Keratinocyte (primary cell): ENCODE measurements around the gene GPC1.

ENCODE experiments used
- CTCF ChIP-seq, 3 experiments: IDR thresholded peaks in 1 of 3; conservative IDR thresholded peaks in 1 of 3; optimal IDR thresholded peaks in 1 of 3; 2 replicates in 2 of 3; 3 replicates in 1 of 3; pipeline versions ENCODE3 to v1.5.1; 2011; ENCODE audit warnings: low read length in 3 of 3, mild to moderate bottlenecking in 3 of 3, moderate library complexity in 2 of 3, control low read depth in 1 of 3, inconsistent platforms in 1 of 3; ENCODE audit not compliant: insufficient read depth in 2 of 3; ENCODE audit errors: extremely low read depth in 1 of 3
- EZH2 ChIP-seq: IDR thresholded peaks from one replicate; pipeline ENCODE4 v1.6.1; 2012; ENCODE audit warnings: inconsistent platforms, mild to moderate bottlenecking, low read length, moderate library complexity

GRCh38 chr2:240428245-240428644 lies 7.2 kb upstream of the GPC1 start:
- TF ChIP-seq CTCF (optimal IDR thresholded peaks at IDR 0.05 in 1 of 3, IDR thresholded peaks at IDR 0.05 in 1 of 3, conservative IDR thresholded peaks at IDR 0.05 in 1 of 3; ENCODE audit: extremely low read depth in 1 of 3, insufficient read depth in 2 of 3, low read length in 3 of 3) (no peak), EZH2 (no peak)
